Measurements from ENCODE around the gene USP38. TPM values are rescaled to one million over a fixed set of nuclear protein-coding genes. Genes with fewer than 3 reads are reported as not detected.

Gene USP38
- total and polyA plus RNA-seq, 2 donors (not counting 3 experiments of a cell fraction or from before 2014, with no cell fraction given): 7.5 to 17.0 TPM

DNA sequence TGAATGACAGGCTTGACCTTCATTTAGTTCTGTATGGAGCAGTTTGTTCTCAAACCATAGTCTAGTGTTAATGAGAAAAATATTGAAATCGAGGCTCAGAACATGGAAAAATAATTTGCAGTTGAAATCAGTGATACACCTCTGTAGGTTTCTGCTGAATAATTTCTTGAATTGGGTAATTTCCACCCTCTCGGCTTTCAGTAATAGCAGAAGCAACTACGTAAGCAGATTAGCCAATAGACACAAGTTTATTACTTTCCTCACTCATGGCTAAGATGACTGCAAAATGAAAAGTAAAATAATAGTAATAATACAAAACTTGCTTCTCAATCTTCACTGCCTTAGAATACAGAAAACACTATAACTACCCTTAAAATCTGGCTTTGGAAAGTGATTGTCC lies 46.0 kb downstream of the USP38 start:
- H3K27me3 ChIP-seq (ENCODE audit: control insufficient read depth in 2 of 2, insufficient read depth in 2 of 2, low read length in 2 of 2): no peaks in the 10 kb centered on the region
- no peak overlapping the region for H3K9ac ChIP-seq (replicated peaks; ENCODE audit: extremely low read depth, insufficient read depth, low read length)
- no peak overlapping the region for H3K4me3 ChIP-seq (replicated peaks in 1 of 3; ENCODE audit: insufficient read depth in 1 of 3, low read depth in 1 of 3, low read length in 3 of 3)
- H3K27ac ChIP-seq (ENCODE audit: insufficient read depth, low read depth, low read length): no peak overlapping the region
- no peaks in the 10 kb centered on the region for H3K79me2 ChIP-seq (ENCODE audit: control insufficient read depth, insufficient read depth, low read length)
- H2AFZ ChIP-seq (ENCODE audit: low read depth, low read length): no peak overlapping the region
- no TSS peak for BruUV-seq (replicated peaks)
- no peak overlapping the region for H3K4me2 ChIP-seq (ENCODE audit: insufficient read depth, low read length)
- dilution Hi-C loops (cut with MboI; ENCODE audit: extremely low pct_ligation_motif_present, low sequenced_read_pairs) (no loop called here), intact Hi-C loops (cut with micrococcal nuclease) (no loop called here)
- DNase-seq (ENCODE audit: low read depth, low spot score) (no peak), FAIRE-seq (no peak)
- CTCF ChIA-PET: interaction anchor here (1.4 kb wide), 1 partner anchor 27 kb away, joined by 4 read pairs; no protein-coding TSS in a partner anchor
- POLR2A ChIA-PET: no interaction called here
- H3K9me1 ChIP-seq (replicated peaks; ENCODE audit: control insufficient read depth, extremely low read depth, insufficient read depth, low read length): no peaks in the 10 kb centered on the region
- no peaks in the 10 kb centered on the region for H3K4me1 ChIP-seq (ENCODE audit: control insufficient read depth, extremely low read depth, insufficient read depth, low read length)
- TF ChIP-seq FOS (IDR thresholded peaks at IDR 0.05; ENCODE audit: borderline replicate concordance, insufficient read depth, low read length): no peak
- TF ChIP-seq MYC (IDR thresholded peaks at IDR 0.05; ENCODE audit: low read depth, low read length): no peak
- TF ChIP-seq GATA2 (IDR thresholded peaks at IDR 0.05; ENCODE audit: insufficient read depth, insufficient read length, low read depth, low read length): no peak
- TF ChIP-seq JUN (IDR thresholded peaks at IDR 0.05; ENCODE audit: borderline replicate concordance, insufficient read depth, insufficient read length, low read depth): no peak
- TF ChIP-seq, protein P1, sequence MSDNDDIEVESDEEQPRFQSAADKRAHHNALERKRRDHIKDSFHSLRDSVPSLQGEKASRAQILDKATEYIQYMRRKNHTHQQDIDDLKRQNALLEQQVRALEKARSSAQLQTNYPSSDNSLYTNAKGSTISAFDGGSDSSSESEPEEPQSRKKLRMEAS (IDR thresholded peaks at IDR 0.05; ENCODE audit: insufficient read depth, insufficient read length): no peak
- no peak for TF ChIP-seq EZH2 (IDR thresholded peaks at IDR 0.05; ENCODE audit: borderline replicate concordance, low read depth, low read length, severe bottlenecking)
- no peak for TF ChIP-seq POLR2AphosphoS5 (IDR thresholded peaks at IDR 0.05; ENCODE audit: insufficient read depth, low read depth, low read length)
- TF ChIP-seq CTCF (IDR thresholded peaks at IDR 0.05; ENCODE audit: extremely low read depth in 1 of 2, insufficient read depth in 1 of 2, low read depth in 1 of 2, low read length in 2 of 2): no peak
- H3K9me3 ChIP-seq (replicated peaks; ENCODE audit: control insufficient read depth, insufficient read depth, low read length): no peaks in the 10 kb centered on the region
- no peaks in the 10 kb centered on the region for H4K20me1 ChIP-seq (replicated peaks; ENCODE audit: control insufficient read depth, extremely low read depth, insufficient read depth, low read length)
- no peaks in the 10 kb centered on the region for H3K36me3 ChIP-seq (ENCODE audit: control insufficient read depth in 2 of 2, extremely low read depth in 1 of 2, insufficient read depth in 2 of 2, low read length in 2 of 2)
